KOPT-K1 (cell line): Measurements from ENCODE around the gene ZNF275.

Source experiments
- H3K27ac ChIP-seq: fragments of 200-600 bp; sonication (generic); 2 replicates; pipeline ENCODE4 v1.5.1; 2016; ENCODE audit warnings: antibody characterized with exemption, mild to moderate bottlenecking, low read depth, low read length; ENCODE audit not compliant: poor library complexity, severe bottlenecking
- H3K36me3 ChIP-seq: fragments of 200-600 bp; sonication (generic); 2 replicates; pipeline ENCODE4 v1.5.1; 2017; ENCODE audit warnings: antibody characterized with exemption, mild to moderate bottlenecking, low read length, moderate library complexity; ENCODE audit not compliant: insufficient read depth
- H3K9me3 ChIP-seq: fragments of 200-600 bp; sonication (generic); 2 replicates; pipeline ENCODE4 v1.5.1; 2017; ENCODE audit warnings: antibody characterized with exemption, low read length, mild to moderate bottlenecking; ENCODE audit not compliant: insufficient read depth, poor library complexity, severe bottlenecking

The ZNF275 gene

GRCh38 chrX:153336988-153337387 is 3.0 kb downstream of the ZNF275 start:
- Histone ChIP-seq H3K27ac (no peak overlapping the region), H3K36me3 (peaks cover 21% of the 10 kb centered on the region), H3K9me3 (no peaks in the 10 kb centered on the region)

GRCh38 chrX:153338836-153339235 is 4.9 kb downstream of the ZNF275 start:
- H3K9me3 ChIP-seq = no peaks in the 10 kb centered on the region
- H3K36me3 ChIP-seq = peaks cover 24% of the 10 kb centered on the region
- no peak overlapping the region for H3K27ac ChIP-seq

GRCh38 chrX:153339662-153340061 is 5.7 kb downstream of the ZNF275 start:
- Histone ChIP-seq H3K9me3 (no peaks in the 10 kb centered on the region), H3K36me3 (peaks cover 32% of the 10 kb centered on the region), H3K27ac (no peak overlapping the region)

GRCh38 chrX:153340111-153340510 is 6.2 kb downstream of the ZNF275 start:
- H3K27ac ChIP-seq = no peak overlapping the region
- no peaks in the 10 kb centered on the region for H3K9me3 ChIP-seq

DNA sequence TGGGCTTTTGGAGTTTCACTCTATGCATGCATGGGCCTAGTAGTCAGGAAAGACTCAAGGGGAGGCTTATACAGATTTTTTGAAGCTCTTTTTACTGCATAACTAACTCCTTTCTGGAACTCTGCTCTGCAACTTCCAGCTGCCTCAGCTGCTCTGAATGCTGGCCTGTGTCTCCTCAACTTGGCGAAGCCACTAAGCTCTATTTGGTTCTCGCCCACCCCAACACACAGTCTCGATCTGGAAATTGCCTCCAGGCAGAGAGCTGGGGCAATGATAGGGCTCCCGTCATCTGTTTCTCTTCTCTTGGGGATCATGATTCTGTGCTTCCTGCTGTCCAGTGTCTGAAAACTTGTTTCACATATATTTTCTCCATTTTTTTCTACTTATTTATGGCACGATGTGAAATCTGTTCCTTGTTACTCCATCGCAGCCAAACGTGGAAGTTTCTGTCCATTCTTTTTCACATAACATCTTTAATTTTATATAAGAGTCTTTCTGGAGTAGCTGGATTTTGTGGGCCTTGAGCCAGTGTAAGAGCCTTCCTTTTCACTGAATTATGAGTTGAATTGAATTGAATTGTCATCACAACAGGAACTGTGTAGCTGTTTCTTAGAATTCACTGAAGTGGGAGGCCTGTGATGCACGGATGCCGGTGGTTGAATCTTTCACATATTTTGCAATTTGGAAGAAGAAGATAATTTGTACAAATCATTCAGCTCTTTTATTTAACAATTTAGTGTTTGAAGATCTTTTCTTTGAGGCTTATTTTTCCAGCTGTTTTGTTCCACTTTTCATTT is 9.0 kb downstream of the ZNF275 start:
- Histone ChIP-seq H3K9me3 (no peaks in the 10 kb centered on the region), H3K36me3 (peaks cover 47% of the 10 kb centered on the region), H3K27ac (no peak overlapping the region)

More at GRCh38 chrX:153340111-153340510, 6.2 kb downstream of the ZNF275 start:
- H3K36me3 ChIP-seq = peaks cover 37% of the 10 kb centered on the region

DNA sequence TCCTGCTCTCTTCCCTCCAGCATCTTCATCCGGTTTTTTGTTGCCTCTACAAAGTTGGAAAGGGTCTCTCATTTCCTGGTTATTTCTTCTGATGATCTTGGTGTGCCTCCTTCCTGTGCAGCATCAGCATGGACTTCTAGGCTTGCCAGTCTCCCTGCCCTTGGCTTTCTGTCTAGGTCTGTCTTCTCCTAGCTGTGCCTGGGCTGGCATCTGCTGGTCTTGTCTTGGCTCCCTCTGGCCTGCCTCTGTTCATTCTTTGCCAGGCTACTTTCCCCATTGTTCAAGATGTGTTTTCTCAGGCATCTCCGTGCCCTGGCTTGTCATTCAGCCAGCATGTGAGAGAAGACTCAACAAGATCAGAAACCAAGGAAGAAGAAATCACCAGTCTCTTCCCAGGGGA is 9.7 kb downstream of the ZNF275 start:
- H3K36me3 ChIP-seq = peaks cover 48% of the 10 kb centered on the region
- no peak overlapping the region for H3K27ac ChIP-seq
- no peaks in the 10 kb centered on the region for H3K9me3 ChIP-seq

- Histone ChIP-seq H3K27ac (no peak overlapping the region), H3K36me3 (peaks cover 65% of the 10 kb centered on the region), H3K9me3 (no peaks in the 10 kb centered on the region)
Measured at GRCh38 chrX:153347530-153347929, 13.6 kb downstream of the ZNF275 start.

DNA sequence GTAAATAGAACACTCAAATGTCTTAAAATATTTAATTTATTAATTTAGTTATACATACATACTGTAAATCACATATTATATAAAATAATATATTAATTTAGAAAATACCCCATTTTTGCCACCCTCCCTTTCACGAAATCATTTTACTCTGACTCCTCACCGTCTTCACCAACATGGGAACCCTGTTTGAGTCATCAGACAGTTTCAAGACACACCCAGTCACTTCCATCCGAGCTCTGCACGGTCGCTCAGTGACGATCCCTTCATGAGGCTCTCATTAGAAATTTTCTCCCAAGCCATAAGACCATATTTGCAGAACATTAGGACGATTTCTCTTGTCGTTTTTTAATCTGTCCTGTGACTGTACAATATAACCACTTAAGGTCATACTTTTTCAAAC is 14.5 kb downstream of the ZNF275 start:
- H3K36me3 ChIP-seq = peaks cover 65% of the 10 kb centered on the region

GRCh38 chrX:153349952-153350351 is 16.0 kb downstream of the ZNF275 start:
- Histone ChIP-seq H3K36me3 (peaks cover 51% of the 10 kb centered on the region), H3K27ac (no peak overlapping the region), H3K9me3 (no peaks in the 10 kb centered on the region)

More for the DNA sequence above, 14.5 kb downstream of the ZNF275 start:
- Histone ChIP-seq H3K27ac (no peak overlapping the region), H3K9me3 (no peaks in the 10 kb centered on the region)

DNA sequence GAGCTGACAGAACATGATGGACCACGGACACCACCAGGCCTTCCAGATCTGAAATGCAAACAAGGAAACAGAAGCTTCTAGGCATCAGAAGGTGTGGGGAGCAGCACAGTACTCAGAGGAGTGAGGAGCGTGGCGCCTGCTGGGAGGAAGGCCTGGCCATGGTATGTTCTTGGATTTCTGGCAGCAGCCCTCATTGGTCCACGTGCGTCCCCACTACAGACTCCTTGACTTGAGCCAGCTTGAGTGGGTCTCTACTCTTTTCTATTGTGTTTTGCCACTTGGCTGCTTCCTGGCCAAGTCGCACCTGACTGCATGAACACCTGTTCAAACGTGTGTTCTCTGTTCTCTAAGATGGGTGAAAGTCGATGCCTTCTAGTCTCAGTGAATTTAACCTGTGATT is 18.0 kb downstream of the ZNF275 start:
- H3K9me3 ChIP-seq = peaks cover 6% of the 10 kb centered on the region
- peaks cover 32% of the 10 kb centered on the region for H3K36me3 ChIP-seq
- H3K27ac ChIP-seq = no peak overlapping the region

- H3K36me3 ChIP-seq = peaks cover 23% of the 10 kb centered on the region
- peaks cover 8% of the 10 kb centered on the region for H3K9me3 ChIP-seq
- no peak overlapping the region for H3K27ac ChIP-seq
Measured at GRCh38 chrX:153352858-153353257, 18.9 kb downstream of the ZNF275 start.

DNA sequence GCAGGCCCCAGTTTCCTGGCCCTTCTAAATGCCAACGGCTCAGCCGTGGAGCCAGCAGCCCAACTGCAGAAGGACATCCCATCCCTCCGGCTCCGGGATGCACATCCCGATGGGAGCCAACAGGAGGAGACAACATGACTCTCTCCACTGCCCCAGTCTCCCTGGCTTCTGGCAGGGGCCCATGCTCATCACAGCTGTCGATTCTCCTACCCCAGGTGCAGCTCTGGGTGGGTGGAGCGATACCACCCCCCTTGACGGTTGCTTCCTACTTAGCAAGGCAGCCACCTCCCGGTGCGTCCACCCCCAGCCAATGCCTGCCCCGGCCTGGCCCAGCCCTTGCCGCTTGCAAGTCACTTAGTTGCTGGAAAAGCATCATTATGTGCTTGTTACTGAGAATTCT is 19.5 kb downstream of the ZNF275 start:
- Histone ChIP-seq H3K36me3 (peaks cover 19% of the 10 kb centered on the region), H3K9me3 (peaks cover 14% of the 10 kb centered on the region), H3K27ac (no peak overlapping the region)

DNA sequence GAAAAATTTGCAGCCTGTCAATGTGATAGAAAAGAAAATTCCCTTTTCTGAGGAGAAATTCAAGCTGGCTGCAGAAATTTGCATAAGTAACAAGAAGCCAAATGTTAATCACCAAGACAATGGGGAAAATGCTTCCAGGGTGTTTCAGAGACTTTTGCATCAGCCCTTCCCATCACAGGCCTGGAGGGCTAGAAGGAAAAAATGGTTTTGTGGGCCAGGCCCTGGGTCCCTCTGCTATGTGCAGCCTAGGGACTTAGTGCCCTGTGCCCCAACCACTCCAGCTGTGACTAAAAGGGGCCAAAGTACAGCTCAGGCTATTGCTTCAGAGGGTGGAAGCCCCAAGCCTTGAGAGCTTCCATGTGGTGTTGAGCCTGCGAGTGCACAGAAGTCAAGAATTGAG is 23.9 kb downstream of the ZNF275 start:
- Histone ChIP-seq H3K36me3 (no peaks in the 10 kb centered on the region), H3K9me3 (peaks cover 27% of the 10 kb centered on the region), H3K27ac (no peak overlapping the region)

GRCh38 chrX:153361781-153362397 is 27.9 kb downstream of the ZNF275 start:
- Histone ChIP-seq H3K36me3 (no peaks in the 10 kb centered on the region), H3K9me3 (peaks cover 21% of the 10 kb centered on the region), H3K27ac (no peak overlapping the region)

GRCh38 chrX:153365670-153366069 is 31.7 kb downstream of the ZNF275 start:
- Histone ChIP-seq H3K27ac (no peak overlapping the region), H3K36me3 (no peaks in the 10 kb centered on the region), H3K9me3 (no peaks in the 10 kb centered on the region)

GRCh38 chrX:153366119-153366518 is 32.2 kb downstream of the ZNF275 start:
- Histone ChIP-seq H3K36me3 (no peaks in the 10 kb centered on the region), H3K27ac (no peak overlapping the region)

More at GRCh38 chrX:153366119-153366518, 32.2 kb downstream of the ZNF275 start:
- H3K9me3 ChIP-seq = no peaks in the 10 kb centered on the region
